ENCODE measurements around the gene MYBPC1. TPM values are rescaled to one million over a fixed set of nuclear protein-coding genes. Genes with fewer than 3 reads are reported as not detected.

MYBPC1 gene
- total and polyA plus RNA-seq, 2 of the 4 experiments (the other 2 are of a cell fraction) = not detected

- no TSS peak for BruUV-seq (replicated peaks)
- Histone ChIP-seq H4K91ac (ENCODE audit: insufficient read depth, low read depth, low read length) (no peak overlapping the region), H4K5ac (ENCODE audit: low read depth, low read length) (no peak overlapping the region), H2BK5ac (ENCODE audit: low read depth, low read length, poor library complexity, severe bottlenecking) (no peak overlapping the region), H3K4me1 (ENCODE audit: control insufficient read depth, insufficient read depth, low read length) (no peaks in the 10 kb centered on the region), H4K20me1 (ENCODE audit: insufficient read depth, low read length) (no peaks in the 10 kb centered on the region), H3K36me3 (ENCODE audit: control insufficient read depth, insufficient read depth, low read length) (no peaks in the 10 kb centered on the region), H3K56ac (ENCODE audit: extremely low read depth, insufficient read depth, low read length) (no peak overlapping the region), H3K9me1 (ENCODE audit: insufficient read depth, low read length) (no peaks in the 10 kb centered on the region), H3K79me1 (ENCODE audit: low read depth in 1 of 2, low read length in 2 of 2) (no peaks in the 10 kb centered on the region), H2BK20ac (ENCODE audit: low read depth, low read length) (no peak overlapping the region), H3K4me3 (ENCODE audit: insufficient read depth, low read depth, low read length) (no peak overlapping the region), H3K23ac (ENCODE audit: low read depth, low read length) (no peak overlapping the region), H2AK5ac (ENCODE audit: low read depth, low read length) (no peak overlapping the region), H4K8ac (ENCODE audit: low read depth in 2 of 2, low read length in 2 of 2) (no peak overlapping the region), H3K14ac (replicated peaks; ENCODE audit: low read depth, low read length) (no peak overlapping the region), H2AK9ac (replicated peaks; ENCODE audit: low read depth, low read length, poor library complexity) (no peak overlapping the region), H2BK15ac (ENCODE audit: low read depth, low read length) (no peak overlapping the region), H3K27ac (ENCODE audit: insufficient read depth, low read length) (no peak overlapping the region), H3K4me2 (ENCODE audit: low read depth, low read length) (no peak overlapping the region), H3K9ac (ENCODE audit: low read depth, low read length) (no peak overlapping the region), H3K9me3 (ENCODE audit: control insufficient read depth, insufficient read depth, low read length) (no peaks in the 10 kb centered on the region), H2AFZ (replicated peaks; ENCODE audit: low read length, poor library complexity) (no peak overlapping the region), H3K4ac (ENCODE audit: low read depth, low read length) (no peak overlapping the region), H2BK120ac (ENCODE audit: low read depth, low read length) (no peak overlapping the region), H3K27me3 (ENCODE audit: control insufficient read depth, insufficient read depth, low read length) (peaks cover 2% of the 10 kb centered on the region; the same call in 1 of the 2 replicates), H3K18ac (ENCODE audit: low read depth, low read length) (no peak overlapping the region)
- no peak for ATAC-seq (ENCODE audit: low read depth)
- in situ Hi-C loops (cut with MboI; ENCODE audit: low sequenced_read_pairs) (no loop called here), dilution Hi-C loops (cut with HindIII; ENCODE audit: low sequenced_read_pairs, unreplicated experiment) (no loop called here), intact Hi-C loops (cut with micrococcal nuclease) (no loop called here)
- CTCF ChIA-PET = no interaction called here
- WGBS, 2 experiments (ENCODE audit: extremely low coverage in 2 of 2, insufficient read length in 1 of 2) = no CpG with 5 or more reads among the region's 7 CpGs
- TF ChIP-seq RFX5 (IDR thresholded peaks at IDR 0.05; ENCODE audit: low read depth, low read length) = no peak
- TF ChIP-seq CHD1 (IDR thresholded peaks at IDR 0.05; ENCODE audit: low read depth, low read length) = no peak
- POLR2A ChIA-PET (ENCODE audit: unreplicated experiment) = no interaction called here
- DNase-seq = no peak
Observed at GRCh38 chr12:101664992-101665391, 70.2 kb downstream of the MYBPC1 start.

Measured in IMR-90 (cell line).